Hippocampal formation (tissue), 2 donors: Measurements from ENCODE around the gene MAD2L2.
A peak's percentile ranks its signal among the peaks of the same experiment; 100 is the strongest.

ENCODE experiments used
- DNase-seq, 2 donors: peaks; one replicate each; lab custom pipeline; 2025; lab: John Stamatoyannopoulos, UW

MAD2L2 gene

GRCh38 chr1:11682287-11682771 lies 1.4 kb upstream of the MAD2L2 start:
- no peak for DNase-seq

GRCh38 chr1:11680270-11681070 lies 478 bp downstream of the MAD2L2 start:
- DNase-seq, result no peak

GRCh38 chr1:11678442-11678841 lies 2.5 kb downstream of the MAD2L2 start:
- DNase-seq, result no peak

- no peak for DNase-seq
These were observed 4.4 kb downstream of the MAD2L2 start for GRCh38 chr1:11676386-11677103.

GRCh38 chr1:11675325-11675724 lies 5.6 kb downstream of the MAD2L2 start:
- DNase-seq, result no peak

GRCh38 chr1:11674488-11674887 lies 6.5 kb downstream of the MAD2L2 start:
- DNase-seq, result no peak

GRCh38 chr1:11673089-11673769 lies 7.7 kb downstream of the MAD2L2 start:
- no peak for DNase-seq

GRCh38 chr1:11671544-11672286 lies 9.2 kb downstream of the MAD2L2 start:
- no peak for DNase-seq

GRCh38 chr1:11671205-11671543 lies 9.8 kb downstream of the MAD2L2 start:
- no peak for DNase-seq

- no peak for DNase-seq
These were observed 10.2 kb downstream of the MAD2L2 start for GRCh38 chr1:11670747-11671146.

GRCh38 chr1:11668516-11668915 lies 12.4 kb downstream of the MAD2L2 start:
- DNase-seq, result no peak

- DNase-seq, result peak; percentile 17 to 20
These were observed 16.4 kb downstream of the MAD2L2 start for GRCh38 chr1:11664336-11665065.

GRCh38 chr1:11661103-11661502 lies 19.8 kb downstream of the MAD2L2 start:
- no peak for DNase-seq

GRCh38 chr1:11659748-11660147 lies 21.2 kb downstream of the MAD2L2 start:
- no peak for DNase-seq

- DNase-seq, result no peak
These were observed 22.4 kb downstream of the MAD2L2 start for GRCh38 chr1:11658542-11658941.

- DNase-seq, result no peak
These were observed 23.3 kb downstream of the MAD2L2 start for GRCh38 chr1:11657654-11658053.

- no peak for DNase-seq
These were observed 25.8 kb downstream of the MAD2L2 start for GRCh38 chr1:11654939-11655808.

GRCh38 chr1:11654137-11654938 lies 26.6 kb downstream of the MAD2L2 start, which contains the start of the genes FBXO2 and FBXO44:
TSS of gene FBXO2 (minus strand) at chr1:11654429. CDS start at chr1:11654340, 89 bp downstream.
TSS of gene FBXO44 (plus strand) at chr1:11654877. CDS start at chr1:11655836, 959 bp downstream.
- DNase-seq, result peak; percentile 20 to 51

- DNase-seq, result no peak
These were observed 27.1 kb downstream of the MAD2L2 start for GRCh38 chr1:11653861-11654136.
